HepG2 (cell line): Measurements from ENCODE around the gene ARID1A. TPM values are rescaled to one million over a fixed set of nuclear protein-coding genes. Genes with fewer than 3 reads are reported as not detected.

ENCODE experiments used
- AGO1 ChIP-seq: fragments of 200-400 bp; formaldehyde crosslinking; IDR thresholded peaks from 2 replicates; pipeline ENCODE4 v1.6.1; 2017; ENCODE audit warnings: mild to moderate bottlenecking, low read depth, low read length, moderate library complexity; ENCODE audit not compliant: poor library complexity, severe bottlenecking
- AKAP8 ChIP-seq: sonication (generic); formaldehyde crosslinking; IDR thresholded peaks from 2 replicates; pipeline ENCODE4 v1.5.1; 2020; ENCODE audit warnings: mild to moderate bottlenecking, missing genetic modification reagents
- ELF3 ChIP-seq: IDR thresholded peaks from 2 replicates; pipeline ENCODE4 v1.6.1; 2016; ENCODE audit warnings: missing genetic modification reagents, missing compliant biosample characterization
- GFI1 ChIP-seq: sonication (generic); formaldehyde crosslinking; IDR thresholded peaks from 2 replicates; pipeline ENCODE4 v1.5.0; 2020; ENCODE audit warnings: missing genetic modification reagents, mild to moderate bottlenecking, borderline replicate concordance
- HMG20B ChIP-seq: conservative IDR thresholded peaks from 2 replicates; pipeline ENCODE4 v1.6.1; 2016; ENCODE audit warnings: missing genetic modification reagents, missing compliant biosample characterization
- IRX3 ChIP-seq: sonication (generic); formaldehyde crosslinking; IDR thresholded peaks from 2 replicates; pipeline ENCODE4 v1.8.1; 2023; ENCODE audit warnings: mild to moderate bottlenecking, low read depth, missing genetic modification reagents, borderline replicate concordance
- KDM5A ChIP-seq: fragments of 200-600 bp; sonication (generic); IDR thresholded peaks from 2 replicates; pipeline ENCODE4 v1.7.0; 2018; ENCODE audit warnings: antibody characterized with exemption, mild to moderate bottlenecking, low read length, borderline replicate concordance
- MBD4 ChIP-seq: IDR thresholded peaks from 2 replicates; pipeline ENCODE4 v1.6.1; 2012; ENCODE audit warnings: low read length, inconsistent platforms, borderline replicate concordance
- TSC22D2 ChIP-seq: sonication (generic); formaldehyde crosslinking; IDR thresholded peaks from 2 replicates; pipeline ENCODE4 v1.5.1; 2020; ENCODE audit warnings: missing genetic modification reagents, mild to moderate bottlenecking, borderline replicate concordance
- YEATS4 ChIP-seq: sonication (generic); formaldehyde crosslinking; IDR thresholded peaks from 2 replicates; pipeline ENCODE4 v1.4.0; 2020; ENCODE audit warnings: missing genetic modification reagents, borderline replicate concordance
- ZBTB4 ChIP-seq: sonication (generic); formaldehyde crosslinking; IDR thresholded peaks from 2 replicates; pipeline ENCODE4 v1.4.0; 2020; ENCODE audit warnings: missing genetic modification reagents, mild to moderate bottlenecking, borderline replicate concordance
- ZC3H4 ChIP-seq: sonication (generic); formaldehyde crosslinking; IDR thresholded peaks from 2 replicates; pipeline ENCODE4 v1.4.0; 2020; ENCODE audit warnings: missing genetic modification reagents, borderline replicate concordance
- ZNF121 ChIP-seq: sonication (generic); formaldehyde crosslinking; IDR thresholded peaks from 2 replicates; pipeline ENCODE4 v1.5.0; 2020; ENCODE audit warnings: mild to moderate bottlenecking, missing genetic modification reagents
- ZNF160 ChIP-seq: sonication (generic); formaldehyde crosslinking; IDR thresholded peaks from 2 replicates; pipeline ENCODE4 v1.8.0; 2022; ENCODE audit warnings: mild to moderate bottlenecking, inconsistent platforms, missing genetic modification reagents
- ZNF180 ChIP-seq: sonication (generic); formaldehyde crosslinking; IDR thresholded peaks from 2 replicates; pipeline ENCODE4 v1.4.0; 2020; ENCODE audit warnings: low read depth, missing genetic modification reagents, borderline replicate concordance
- ZNF484 ChIP-seq: sonication (generic); formaldehyde crosslinking; IDR thresholded peaks from 2 replicates; pipeline ENCODE4 v1.5.1; 2020; ENCODE audit warnings: mild to moderate bottlenecking, low read depth, missing genetic modification reagents, borderline replicate concordance
- ZNF770 ChIP-seq: sonication (generic); formaldehyde crosslinking; IDR thresholded peaks from 2 replicates; pipeline ENCODE4 v1.5.0; 2020; ENCODE audit warnings: mild to moderate bottlenecking, missing genetic modification reagents
- ZNF83 ChIP-seq: sonication (generic); formaldehyde crosslinking; IDR thresholded peaks from 2 replicates; pipeline ENCODE4 v1.4.0; 2020; ENCODE audit warnings: missing genetic modification reagents, mild to moderate bottlenecking, borderline replicate concordance
- ZSCAN25 ChIP-seq: sonication (generic); formaldehyde crosslinking; IDR thresholded peaks from 2 replicates; pipeline ENCODE4 v1.8.0; 2022; ENCODE audit warnings: mild to moderate bottlenecking, missing genetic modification reagents
- ZSCAN29 ChIP-seq: sonication (generic); formaldehyde crosslinking; conservative IDR thresholded peaks from 2 replicates; pipeline ENCODE4 v1.4.0; 2020; ENCODE audit warnings: mild to moderate bottlenecking, missing genetic modification reagents
- polyA plus RNA-seq, 8 experiments: library from polyadenylated mRNA; depleted of rRNA in 3 of 8; stranded (reverse) in 7 of 8; unstranded in 1 of 8; fragments of >200 nt; fragmentation: Illumina TruSeq in 4 of 8; extraction: Trizol in 4 of 8; gene quantifications; 2 replicates each; pipeline versions ENCODE4 v1.2.1 to v1.2.3, GENCODE V29; 2011 to 2016; ENCODE audit warnings: low read depth in 4 of 8, missing spikeins in 1 of 8, mixed read lengths in 1 of 8; ENCODE audit not compliant: insufficient read depth in 1 of 8
- total RNA-seq, 5 experiments: library from RNA; depleted of rRNA; stranded (reverse); fragments of >200 nt; fragmentation: Illumina TruSeq; extraction: Trizol; gene quantifications; 2 replicates each; pipeline ENCODE4 v1.2.3, GENCODE V29; 2016; ENCODE audit warnings: low read depth in 1 of 5

ARID1A gene
- total and polyA plus RNA-seq, 2 of the 13 experiments (the other 11 are each of a cell fraction or from before 2014, with no cell fraction given) = 11.9 to 15.9 TPM

- TF ChIP-seq ZSCAN29 (CRISPR knock-in tag) (no peak), GFI1 (CRISPR knock-in tag) (peak; percentile 98), ZNF121 (no peak), TSC22D2 (CRISPR knock-in tag) (no peak), YEATS4 (CRISPR knock-in tag) (no peak; the same call in 1 of the 2 replicates), ZNF484 (no peak), ZBTB4 (CRISPR knock-in tag) (no peak), ZNF83 (no peak), ZC3H4 (CRISPR knock-in tag) (no peak), ZNF160 (CRISPR knock-in tag) (0 out of 2 replicates have a peak, but pooled peaks have one; percentile 39), ZNF180 (CRISPR knock-in tag) (no peak), ZSCAN25 (CRISPR knock-in tag) (no peak; the same call in 1 of the 2 replicates), IRX3 (no peak), KDM5A (no peak), HMG20B (CRISPR knock-in tag) (peak; percentile 95), ZNF770 (CRISPR knock-in tag) (no peak), MBD4 (no peak), AKAP8 (CRISPR knock-in tag) (peak; percentile 79; the same call in 1 of the 2 replicates), ELF3 (CRISPR knock-in tag) (no peak), AGO1 (no peak)
These were observed 88.4 kb downstream of the ARID1A start (continued) for GRCh38 chr1:26784023-26784871.
